Activated naive CD8-positive, alpha-beta T cell treated with anti-CD3 and anti-CD28 coated beads, Interleukin-2, amount 50 U/mL, for 16 hours (primary cell): ENCODE data around the gene OAT.

Experiments
- DNase-seq: peaks from one replicate; pipeline ENCODE4 v3.0.0-alpha.2; 2020; ENCODE audit warnings: low read depth, low spot score

Gene OAT

DNA sequence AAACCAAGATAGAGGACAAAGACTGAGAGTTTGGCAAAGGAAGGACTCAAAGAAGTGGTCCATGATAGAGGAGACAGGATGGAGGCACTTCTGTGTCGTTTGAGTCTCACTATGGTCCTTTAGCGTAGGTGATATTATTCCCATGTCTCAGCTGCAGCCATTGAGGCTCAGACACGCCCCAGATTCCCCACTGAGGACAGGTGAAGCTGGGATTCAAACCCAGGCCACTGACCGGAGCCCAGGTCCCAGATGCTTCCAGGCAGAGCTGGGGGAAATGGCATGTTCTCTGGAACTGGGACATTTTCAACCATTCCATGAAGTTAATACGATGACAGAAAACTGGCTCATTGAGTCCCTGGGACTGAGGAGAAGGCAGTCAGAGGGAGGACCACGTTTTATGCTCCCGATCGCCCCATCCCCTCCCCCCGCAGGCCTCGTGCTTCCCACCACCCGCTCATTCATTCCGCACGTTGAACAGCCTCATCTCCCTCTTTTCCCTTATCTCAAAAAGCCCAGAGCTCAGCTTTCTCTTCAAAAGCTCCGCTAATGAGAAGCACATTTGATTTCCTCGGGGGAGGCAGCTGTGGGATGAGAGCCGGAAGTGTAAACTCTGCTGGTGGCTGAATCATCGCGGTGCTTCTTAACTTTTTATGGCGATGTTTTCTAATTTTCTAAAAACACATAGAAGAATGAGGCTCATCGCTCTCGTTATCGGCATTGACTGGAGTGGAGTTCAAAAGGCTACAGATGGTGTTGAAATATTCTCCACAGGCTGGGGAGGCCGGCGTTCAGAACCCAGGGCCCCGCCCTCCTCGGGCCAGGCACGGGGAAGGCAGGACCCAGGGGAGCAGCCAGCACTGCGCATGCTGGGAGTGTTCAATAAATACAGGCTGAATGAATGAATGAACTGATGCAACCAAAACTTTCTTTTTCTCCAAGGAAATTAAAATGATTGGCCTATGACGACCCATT, 64.0 kb downstream of the OAT start:
- no peak for DNase-seq

GRCh38 chr10:124353896-124354295, 64.8 kb downstream of the OAT start:
- no peak for DNase-seq

- DNase-seq: no peak
These were observed 65.5 kb downstream of the OAT start for GRCh38 chr10:124353091-124353815.

- DNase-seq: no peak
These were observed 67.1 kb downstream of the OAT start for GRCh38 chr10:124351481-124352220.

GRCh38 chr10:124350806-124351205, 67.9 kb downstream of the OAT start:
- no peak for DNase-seq

DNA sequence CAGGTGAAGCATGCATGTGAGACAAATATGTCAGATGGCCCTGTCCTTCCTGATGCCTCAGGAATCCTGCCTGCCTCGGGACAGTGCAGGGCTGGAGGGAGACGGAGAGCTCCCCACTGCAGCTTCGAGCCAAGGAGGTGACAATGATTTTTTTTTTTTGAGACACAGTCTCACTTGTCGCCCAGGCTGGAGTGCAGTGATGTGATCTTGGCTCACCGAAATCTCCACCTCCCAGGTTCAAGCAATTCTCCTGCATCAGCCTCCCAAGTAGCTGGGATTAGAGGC, 68.8 kb downstream of the OAT start:
- no peak for DNase-seq

DNA sequence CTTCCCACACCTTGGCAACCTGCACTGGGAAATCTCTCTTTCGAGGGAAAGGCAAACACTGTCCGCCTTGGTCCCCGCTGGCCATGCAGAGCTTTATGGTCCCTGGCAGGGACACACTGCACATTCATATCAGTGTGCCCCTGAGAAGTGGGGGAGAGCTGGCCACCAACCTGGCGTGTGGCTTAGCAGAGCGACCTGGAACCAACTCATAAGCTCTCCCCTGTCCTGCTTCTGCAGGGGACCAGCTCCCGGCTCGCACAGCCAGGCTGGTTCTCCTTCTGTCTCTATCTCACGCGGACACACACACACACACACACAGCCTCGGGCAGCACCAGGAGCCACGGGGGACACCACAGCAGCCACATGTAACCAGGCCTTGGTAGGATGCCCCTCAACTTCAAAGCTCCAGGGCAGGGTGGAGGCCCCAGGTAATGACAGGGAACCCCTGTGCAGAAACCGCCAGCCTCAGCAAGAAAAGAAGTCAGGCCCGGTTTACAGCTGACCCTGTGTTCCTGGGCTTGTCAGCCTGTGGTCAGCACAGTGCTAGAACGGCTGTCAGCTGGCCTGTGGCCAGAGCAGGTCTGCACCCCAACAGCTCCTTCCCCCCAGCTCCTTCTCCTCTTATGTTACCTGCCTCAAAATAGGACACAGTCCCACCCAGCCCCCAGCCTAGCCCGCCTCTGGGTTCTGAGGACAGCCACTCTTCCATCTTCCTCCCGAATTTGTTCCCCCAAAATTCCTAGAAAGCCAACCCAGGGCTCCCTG, 69.3 kb downstream of the OAT start:
- DNase-seq: no peak

DNA sequence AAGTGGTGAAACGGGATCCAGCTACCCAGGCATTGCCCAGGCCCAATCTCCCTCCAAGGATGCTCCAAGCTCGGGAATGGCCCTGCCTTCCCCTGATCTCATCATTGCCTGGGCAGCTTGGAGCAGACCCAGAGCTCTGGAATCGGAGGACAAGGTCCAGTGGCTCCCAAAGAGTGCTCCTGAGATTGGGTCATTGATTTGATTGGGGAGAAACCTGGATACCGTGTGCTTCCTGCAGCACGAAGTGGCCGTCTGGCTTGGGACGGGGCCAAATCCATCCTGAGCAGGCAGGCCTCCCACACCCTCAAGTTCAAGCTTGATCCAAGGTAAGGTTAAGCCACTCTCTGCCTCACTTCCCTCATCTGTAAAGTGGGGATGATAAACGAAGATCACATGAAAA, 69.9 kb downstream of the OAT start:
- no peak for DNase-seq

DNA sequence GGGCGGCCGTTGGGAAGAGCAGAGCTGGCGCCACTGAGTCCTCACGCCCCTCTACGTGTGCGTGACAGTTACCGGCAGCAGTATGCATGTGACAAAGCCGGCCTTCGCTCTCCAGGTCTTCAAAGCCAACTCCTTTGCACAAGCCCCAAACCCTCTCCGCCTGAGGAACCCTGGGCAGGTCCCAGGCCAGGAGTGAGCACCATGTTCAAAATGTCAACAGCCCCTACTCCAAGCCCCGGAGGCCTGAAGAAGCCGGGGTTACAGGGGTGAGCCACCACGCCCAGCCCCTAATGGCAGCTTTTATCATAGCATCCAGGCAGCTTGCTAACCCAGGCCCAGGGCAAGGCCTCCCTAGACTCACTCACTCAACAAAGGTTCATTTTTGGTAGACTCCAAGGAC, 70.8 kb downstream of the OAT start:
- DNase-seq: no peak
